Fibroblast of lung (primary cell): ENCODE measurements around the gene TNS3. TPM values are rescaled to one million over a fixed set of nuclear protein-coding genes. Genes with fewer than 3 reads are reported as not detected.

ENCODE experiments used
- DNase-seq, 2 donors: peaks; one replicate each; pipeline versions ENCODE4 v3.0.0 to v3.0.0-alpha.2; 2010; ENCODE audit warnings: low read depth in 2 of 2
- H2AFZ ChIP-seq: 2 replicates; pipeline ENCODE4 v1.5.1; 2012; ENCODE audit warnings: low read length, control low read depth, inconsistent platforms
- H3K27ac ChIP-seq: 2 replicates; pipeline ENCODE4 v1.5.1; 2011; ENCODE audit warnings: low read length, control low read depth; ENCODE audit not compliant: insufficient read depth
- H3K27me3 ChIP-seq: 2 replicates; pipeline ENCODE4 v1.5.1; 2011; ENCODE audit warnings: mild to moderate bottlenecking, low read length; ENCODE audit not compliant: control insufficient read depth, insufficient read depth
- H3K36me3 ChIP-seq: 2 replicates; pipeline ENCODE4 v1.5.1; 2011; ENCODE audit warnings: low read length; ENCODE audit not compliant: control insufficient read depth, insufficient read depth
- H3K4me1 ChIP-seq: 2 replicates; pipeline ENCODE4 v1.5.1; 2011; ENCODE audit warnings: low read length; ENCODE audit not compliant: control insufficient read depth, insufficient read depth; ENCODE audit errors: extremely low read depth
- H3K4me2 ChIP-seq: 2 replicates; pipeline ENCODE4 v1.5.1; 2011; ENCODE audit warnings: low read length, control low read depth; ENCODE audit not compliant: insufficient read depth; ENCODE audit errors: extremely low read depth
- H3K4me3 ChIP-seq, 4 experiments: fragments of 200-600 bp in 1 of 4; sonication (generic) in 1 of 4; replicated peaks in 1 of 4; 2 replicates each; pipeline ENCODE4 v1.5.1; 2011 to 2016; ENCODE audit warnings: low read length in 4 of 4, low read depth in 3 of 4, mild to moderate bottlenecking in 3 of 4, control low read depth in 2 of 4, inconsistent platforms in 1 of 4, mixed read lengths in 1 of 4; ENCODE audit not compliant: insufficient read depth in 1 of 4; ENCODE audit errors: control extremely low read depth in 1 of 4
- H3K79me2 ChIP-seq: 2 replicates; pipeline ENCODE4 v1.5.1; 2012; ENCODE audit warnings: mild to moderate bottlenecking, low read length, inconsistent platforms; ENCODE audit not compliant: control insufficient read depth, insufficient read depth
- H3K9ac ChIP-seq: 2 replicates; pipeline ENCODE4 v1.5.1; 2011; ENCODE audit warnings: mild to moderate bottlenecking, low read length, control low read depth; ENCODE audit not compliant: insufficient read depth
- H3K9me3 ChIP-seq: 2 replicates; pipeline ENCODE4 v1.5.1; 2012; ENCODE audit warnings: low read depth, low read length; ENCODE audit not compliant: control insufficient read depth, insufficient read depth
- H4K20me1 ChIP-seq: 2 replicates; pipeline ENCODE4 v1.5.1; 2011; ENCODE audit warnings: low read length; ENCODE audit not compliant: control insufficient read depth, insufficient read depth; ENCODE audit errors: extremely low read depth
- EZH2 ChIP-seq: IDR thresholded peaks from 2 replicates; pipeline ENCODE4 v1.5.1; 2012; ENCODE audit warnings: low read length, control low read depth, mild to moderate bottlenecking; ENCODE audit errors: missing control alignments
- polyA plus RNA-seq, 2 donors: library from polyadenylated mRNA; depleted of rRNA in 1 of 2; stranded (reverse) in 1 of 2; unstranded in 1 of 2; fragments of >200 nt; gene quantifications; 2 replicates each; pipeline ENCODE4 v1.2.1, GENCODE V29; 2011 to 2012; ENCODE audit warnings: missing spikeins in 1 of 2
- total RNA-seq: library from RNA; depleted of rRNA; stranded (reverse); fragments of >200 nt; gene quantifications from 2 replicates; pipeline ENCODE4 v1.2.1, GENCODE V29; 2014
- TF ChIP-seq, protein P1 (sequence below), 2 donors: IDR thresholded peaks in 1 of 2; conservative IDR thresholded peaks in 1 of 2; 1 replicate in 1 of 2; 2 replicates in 1 of 2; pipeline ENCODE4 v1.5.1; 2011 to 2012; ENCODE audit warnings: low read length in 2 of 2, control low read depth in 1 of 2, inconsistent platforms in 1 of 2, low read depth in 1 of 2, mild to moderate bottlenecking in 1 of 2

TNS3 gene
- total and polyA plus RNA-seq, 2 donors (not counting 1 experiment from before 2014, with no cell fraction given): 74.4 to 88.8 TPM

- H3K79me2 ChIP-seq: no peaks in the 10 kb centered on the region
- H3K4me1 ChIP-seq: no peaks in the 10 kb centered on the region
- TF ChIP-seq EZH2: no peak
- TF ChIP-seq, protein P1, sequence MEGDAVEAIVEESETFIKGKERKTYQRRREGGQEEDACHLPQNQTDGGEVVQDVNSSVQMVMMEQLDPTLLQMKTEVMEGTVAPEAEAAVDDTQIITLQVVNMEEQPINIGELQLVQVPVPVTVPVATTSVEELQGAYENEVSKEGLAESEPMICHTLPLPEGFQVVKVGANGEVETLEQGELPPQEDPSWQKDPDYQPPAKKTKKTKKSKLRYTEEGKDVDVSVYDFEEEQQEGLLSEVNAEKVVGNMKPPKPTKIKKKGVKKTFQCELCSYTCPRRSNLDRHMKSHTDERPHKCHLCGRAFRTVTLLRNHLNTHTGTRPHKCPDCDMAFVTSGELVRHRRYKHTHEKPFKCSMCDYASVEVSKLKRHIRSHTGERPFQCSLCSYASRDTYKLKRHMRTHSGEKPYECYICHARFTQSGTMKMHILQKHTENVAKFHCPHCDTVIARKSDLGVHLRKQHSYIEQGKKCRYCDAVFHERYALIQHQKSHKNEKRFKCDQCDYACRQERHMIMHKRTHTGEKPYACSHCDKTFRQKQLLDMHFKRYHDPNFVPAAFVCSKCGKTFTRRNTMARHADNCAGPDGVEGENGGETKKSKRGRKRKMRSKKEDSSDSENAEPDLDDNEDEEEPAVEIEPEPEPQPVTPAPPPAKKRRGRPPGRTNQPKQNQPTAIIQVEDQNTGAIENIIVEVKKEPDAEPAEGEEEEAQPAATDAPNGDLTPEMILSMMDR (conservative IDR thresholded peaks at IDR 0.05 in 1 of 2, IDR thresholded peaks at IDR 0.05 in 1 of 2; ENCODE audit: low read depth in 1 of 2, low read length in 2 of 2): no peak
- H3K27me3 ChIP-seq: no peaks in the 10 kb centered on the region
- H3K9me3 ChIP-seq: no peaks in the 10 kb centered on the region
- H3K36me3 ChIP-seq: peaks cover 16% of the 10 kb centered on the region
- no peaks in the 10 kb centered on the region for H4K20me1 ChIP-seq
- H3K4me3 ChIP-seq: no peak overlapping the region
- no peak overlapping the region for H3K4me2 ChIP-seq
- no peak overlapping the region for H2AFZ ChIP-seq
- no peak overlapping the region for H3K27ac ChIP-seq
- H3K9ac ChIP-seq: no peak overlapping the region
- no peak for DNase-seq
These were observed 168.2 kb downstream of the TNS3 start for GRCh38 chr7:47413526-47414341.

DNA sequence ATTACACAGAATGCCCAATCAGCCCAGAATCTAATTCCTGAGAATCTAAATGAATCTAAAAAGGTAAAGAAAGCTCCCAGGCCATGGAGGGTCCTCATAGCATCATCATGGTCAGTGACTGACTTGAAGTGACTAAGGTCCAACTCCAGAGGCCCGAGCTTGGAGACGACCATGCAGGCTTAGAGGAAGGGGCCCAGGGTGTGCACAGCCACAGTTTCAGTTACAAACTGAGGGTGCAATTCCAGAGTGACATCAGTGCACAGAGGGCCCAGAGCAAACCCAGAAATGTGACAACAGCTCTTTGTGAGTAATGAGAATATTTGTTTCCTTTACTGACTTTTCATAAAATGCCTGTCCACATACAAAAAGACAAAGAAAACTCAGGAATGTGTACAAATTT is 170.0 kb downstream of the TNS3 start:
- TF ChIP-seq EZH2: no peak
- TF ChIP-seq, protein P1 (conservative IDR thresholded peaks at IDR 0.05 in 1 of 2, IDR thresholded peaks at IDR 0.05 in 1 of 2; ENCODE audit: low read depth in 1 of 2, low read length in 2 of 2): no peak

GRCh38 chr7:47411281-47411869 is 170.5 kb downstream of the TNS3 start:
- Histone ChIP-seq H3K36me3 (peaks cover 14% of the 10 kb centered on the region), H2AFZ (no peak overlapping the region), H3K9ac (no peak overlapping the region), H3K9me3 (no peaks in the 10 kb centered on the region), H3K4me1 (no peaks in the 10 kb centered on the region), H3K27me3 (no peaks in the 10 kb centered on the region), H3K79me2 (no peaks in the 10 kb centered on the region), H4K20me1 (no peaks in the 10 kb centered on the region), H3K4me2 (no peak overlapping the region), H3K4me3 (no peak overlapping the region), H3K27ac (no peak overlapping the region)
- DNase-seq: no peak
- TF ChIP-seq EZH2: no peak
- TF ChIP-seq, protein P1 (conservative IDR thresholded peaks at IDR 0.05 in 1 of 2, IDR thresholded peaks at IDR 0.05 in 1 of 2; ENCODE audit: low read depth in 1 of 2, low read length in 2 of 2): no peak

More for the DNA sequence above, 170.0 kb downstream of the TNS3 start:
- Histone ChIP-seq H3K79me2 (no peaks in the 10 kb centered on the region), H3K4me1 (no peaks in the 10 kb centered on the region), H2AFZ (no peak overlapping the region), H3K9ac (no peak overlapping the region), H3K9me3 (no peaks in the 10 kb centered on the region), H4K20me1 (no peaks in the 10 kb centered on the region), H3K27me3 (no peaks in the 10 kb centered on the region), H3K27ac (no peak overlapping the region), H3K4me3 (no peak overlapping the region), H3K4me2 (no peak overlapping the region), H3K36me3 (peaks cover 17% of the 10 kb centered on the region)
- DNase-seq: no peak
